ENCODE measurements around the gene KIF5A. TPM values are rescaled to one million over a fixed set of nuclear protein-coding genes. Genes with fewer than 3 reads are reported as not detected.

Gene KIF5A
- total and polyA plus RNA-seq, 2 of the 13 experiments (the other 11 are each of a cell fraction or from before 2014, with no cell fraction given) = 1.6 to 11.9 TPM

DNA sequence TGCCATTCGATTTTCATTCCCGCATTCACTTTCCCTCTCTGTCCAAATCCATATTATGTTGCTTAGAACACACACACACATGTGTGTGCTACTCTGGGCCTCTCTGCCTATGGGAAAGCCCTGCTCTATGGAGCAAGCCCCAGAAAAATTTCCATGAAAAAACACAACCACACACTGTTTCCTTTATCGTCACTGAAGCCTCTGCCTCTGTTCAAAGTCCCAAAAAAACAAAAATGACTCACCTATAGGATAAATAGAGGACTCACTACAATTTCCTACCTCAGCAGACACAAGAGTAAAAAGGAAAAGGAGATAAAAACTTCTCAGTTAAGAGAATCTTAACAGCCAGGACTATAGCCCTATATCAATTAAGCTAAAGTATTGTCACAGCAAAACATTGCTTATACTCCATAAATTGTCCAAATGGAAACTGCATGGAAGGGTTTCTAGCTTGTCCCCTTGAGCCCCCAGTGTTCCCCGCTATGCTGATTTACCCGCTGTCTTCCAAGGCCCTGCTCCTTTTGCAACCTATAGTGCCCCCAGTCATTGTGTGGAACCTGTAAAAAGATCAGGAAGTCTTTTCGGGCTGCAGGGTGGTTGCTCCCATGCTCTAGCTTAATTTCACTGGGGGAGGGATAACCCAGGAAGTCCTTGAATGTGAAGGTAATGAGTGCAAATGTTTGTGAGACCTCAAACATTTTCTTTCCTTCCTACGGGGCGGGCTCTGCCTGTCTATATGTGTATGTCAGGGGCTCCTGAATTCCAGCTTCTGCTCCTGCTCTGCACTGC, 30.0 kb downstream of the KIF5A start (continued):
- TF ChIP-seq, protein P1, sequence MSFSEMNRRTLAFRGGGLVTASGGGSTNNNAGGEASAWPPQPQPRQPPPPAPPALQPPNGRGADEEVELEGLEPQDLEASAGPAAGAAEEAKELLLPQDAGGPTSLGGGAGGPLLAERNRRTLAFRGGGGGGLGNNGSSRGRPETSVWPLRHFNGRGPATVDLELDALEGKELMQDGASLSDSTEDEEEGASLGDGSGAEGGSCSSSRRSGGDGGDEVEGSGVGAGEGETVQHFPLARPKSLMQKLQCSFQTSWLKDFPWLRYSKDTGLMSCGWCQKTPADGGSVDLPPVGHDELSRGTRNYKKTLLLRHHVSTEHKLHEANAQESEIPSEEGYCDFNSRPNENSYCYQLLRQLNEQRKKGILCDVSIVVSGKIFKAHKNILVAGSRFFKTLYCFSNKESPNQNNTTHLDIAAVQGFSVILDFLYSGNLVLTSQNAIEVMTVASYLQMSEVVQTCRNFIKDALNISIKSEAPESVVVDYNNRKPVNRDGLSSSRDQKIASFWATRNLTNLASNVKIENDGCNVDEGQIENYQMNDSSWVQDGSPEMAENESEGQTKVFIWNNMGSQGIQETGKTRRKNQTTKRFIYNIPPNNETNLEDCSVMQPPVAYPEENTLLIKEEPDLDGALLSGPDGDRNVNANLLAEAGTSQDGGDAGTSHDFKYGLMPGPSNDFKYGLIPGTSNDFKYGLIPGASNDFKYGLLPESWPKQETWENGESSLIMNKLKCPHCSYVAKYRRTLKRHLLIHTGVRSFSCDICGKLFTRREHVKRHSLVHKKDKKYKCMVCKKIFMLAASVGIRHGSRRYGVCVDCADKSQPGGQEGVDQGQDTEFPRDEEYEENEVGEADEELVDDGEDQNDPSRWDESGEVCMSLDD (CRISPR knock-in tag; IDR thresholded peaks at IDR 0.05; ENCODE audit: borderline replicate concordance) = peak; percentile 36; the same call in 1 of the 2 replicates
- TF ChIP-seq NFRKB (IDR thresholded peaks at IDR 0.05) (no peak), HDAC2 (CRISPR knock-in tag; IDR thresholded peaks at IDR 0.05) (peak; percentile 28; the same call in 1 of the 2 replicates), MAFF (IDR thresholded peaks at IDR 0.05; ENCODE audit: low read depth, low read length) (peak; percentile 55; the same call in 1 of the 2 replicates), MIXL1 (CRISPR knock-in tag; IDR thresholded peaks at IDR 0.05) (peak; percentile 6; the same call in 1 of the 2 replicates), MTA1 (CRISPR knock-in tag; IDR thresholded peaks at IDR 0.05; ENCODE audit: borderline replicate concordance) (no peak), SALL1 (CRISPR knock-in tag; IDR thresholded peaks at IDR 0.05) (no peak), BCL6 (CRISPR knock-in tag; IDR thresholded peaks at IDR 0.05) (peak; percentile 19; the same call in 1 of the 2 replicates), KMT2B (CRISPR knock-in tag; IDR thresholded peaks at IDR 0.05) (peak; percentile 17; the same call in 1 of the 2 replicates), NFATC3 (CRISPR knock-in tag; IDR thresholded peaks at IDR 0.05) (no peak), ZNF558 (CRISPR knock-in tag; IDR thresholded peaks at IDR 0.05; ENCODE audit: borderline replicate concordance) (no peak), ZSCAN12 (CRISPR knock-in tag; IDR thresholded peaks at IDR 0.05) (0 out of 2 replicates have a peak, but pooled peaks have one; percentile 42), ISL2 (CRISPR knock-in tag; IDR thresholded peaks at IDR 0.05) (0 out of 2 replicates have a peak, but pooled peaks have one; percentile 26), ATF1 (CRISPR knock-in tag; IDR thresholded peaks at IDR 0.05) (peak; percentile 52; the same call in 1 of the 2 replicates)
- TF ChIP-seq, protein P2, sequence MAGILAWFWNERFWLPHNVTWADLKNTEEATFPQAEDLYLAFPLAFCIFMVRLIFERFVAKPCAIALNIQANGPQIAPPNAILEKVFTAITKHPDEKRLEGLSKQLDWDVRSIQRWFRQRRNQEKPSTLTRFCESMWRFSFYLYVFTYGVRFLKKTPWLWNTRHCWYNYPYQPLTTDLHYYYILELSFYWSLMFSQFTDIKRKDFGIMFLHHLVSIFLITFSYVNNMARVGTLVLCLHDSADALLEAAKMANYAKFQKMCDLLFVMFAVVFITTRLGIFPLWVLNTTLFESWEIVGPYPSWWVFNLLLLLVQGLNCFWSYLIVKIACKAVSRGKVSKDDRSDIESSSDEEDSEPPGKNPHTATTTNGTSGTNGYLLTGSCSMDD (CRISPR knock-in tag; IDR thresholded peaks at IDR 0.05) = no peak
- TF ChIP-seq, protein P3, sequence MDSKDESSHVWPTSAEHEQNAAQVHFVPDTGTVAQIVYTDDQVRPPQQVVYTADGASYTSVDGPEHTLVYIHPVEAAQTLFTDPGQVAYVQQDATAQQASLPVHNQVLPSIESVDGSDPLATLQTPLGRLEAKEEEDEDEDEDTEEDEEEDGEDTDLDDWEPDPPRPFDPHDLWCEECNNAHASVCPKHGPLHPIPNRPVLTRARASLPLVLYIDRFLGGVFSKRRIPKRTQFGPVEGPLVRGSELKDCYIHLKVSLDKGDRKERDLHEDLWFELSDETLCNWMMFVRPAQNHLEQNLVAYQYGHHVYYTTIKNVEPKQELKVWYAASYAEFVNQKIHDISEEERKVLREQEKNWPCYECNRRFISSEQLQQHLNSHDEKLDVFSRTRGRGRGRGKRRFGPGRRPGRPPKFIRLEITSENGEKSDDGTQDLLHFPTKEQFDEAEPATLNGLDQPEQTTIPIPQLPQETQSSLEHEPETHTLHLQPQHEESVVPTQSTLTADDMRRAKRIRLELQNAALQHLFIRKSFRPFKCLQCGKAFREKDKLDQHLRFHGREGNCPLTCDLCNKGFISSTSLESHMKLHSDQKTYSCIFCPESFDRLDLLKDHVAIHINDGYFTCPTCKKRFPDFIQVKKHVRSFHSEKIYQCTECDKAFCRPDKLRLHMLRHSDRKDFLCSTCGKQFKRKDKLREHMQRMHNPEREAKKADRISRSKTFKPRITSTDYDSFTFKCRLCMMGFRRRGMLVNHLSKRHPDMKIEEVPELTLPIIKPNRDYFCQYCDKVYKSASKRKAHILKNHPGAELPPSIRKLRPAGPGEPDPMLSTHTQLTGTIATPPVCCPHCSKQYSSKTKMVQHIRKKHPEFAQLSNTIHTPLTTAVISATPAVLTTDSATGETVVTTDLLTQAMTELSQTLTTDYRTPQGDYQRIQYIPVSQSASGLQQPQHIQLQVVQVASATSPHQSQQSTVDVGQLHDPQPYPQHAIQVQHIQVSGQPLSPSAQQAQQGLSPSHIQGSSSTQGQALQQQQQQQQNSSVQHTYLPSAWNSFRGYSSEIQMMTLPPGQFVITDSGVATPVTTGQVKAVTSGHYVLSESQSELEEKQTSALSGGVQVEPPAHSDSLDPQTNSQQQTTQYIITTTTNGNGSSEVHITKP (CRISPR knock-in tag; IDR thresholded peaks at IDR 0.05; ENCODE audit: low read depth) = peak; percentile 66; the same call in 1 of the 2 replicates
- TF ChIP-seq, protein P4, sequence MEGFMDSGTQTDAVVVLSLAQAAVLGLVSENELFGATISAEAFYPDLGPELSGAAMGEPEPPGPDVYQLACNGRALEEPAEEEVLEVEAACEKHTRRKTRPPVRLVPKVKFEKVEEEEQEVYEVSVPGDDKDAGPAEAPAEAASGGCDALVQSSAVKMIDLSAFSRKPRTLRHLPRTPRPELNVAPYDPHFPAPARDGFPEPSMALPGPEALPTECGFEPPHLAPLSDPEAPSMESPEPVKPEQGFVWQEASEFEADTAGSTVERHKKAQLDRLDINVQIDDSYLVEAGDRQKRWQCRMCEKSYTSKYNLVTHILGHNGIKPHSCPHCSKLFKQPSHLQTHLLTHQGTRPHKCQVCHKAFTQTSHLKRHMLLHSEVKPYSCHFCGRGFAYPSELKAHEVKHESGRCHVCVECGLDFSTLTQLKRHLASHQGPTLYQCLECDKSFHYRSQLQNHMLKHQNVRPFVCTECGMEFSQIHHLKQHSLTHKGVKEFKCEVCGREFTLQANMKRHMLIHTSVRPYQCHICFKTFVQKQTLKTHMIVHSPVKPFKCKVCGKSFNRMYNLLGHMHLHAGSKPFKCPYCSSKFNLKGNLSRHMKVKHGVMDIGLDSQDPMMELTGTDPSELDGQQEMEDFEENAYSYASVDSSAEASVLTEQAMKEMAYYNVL (CRISPR knock-in tag; IDR thresholded peaks at IDR 0.05; ENCODE audit: borderline replicate concordance) = peak; percentile 31; the same call in 1 of the 2 replicates
